ENCODE data around the gene MYOF. TPM values are rescaled to one million over a fixed set of nuclear protein-coding genes. Genes with fewer than 3 reads are reported as not detected.
"Not testable (repeated sequence)": the region's sequence is repeated elsewhere in the genome, so short reads cannot be mapped to it uniquely, and the experiment has no call there.

The MYOF gene
- total RNA-seq, 6 experiments from 2014 or later: 401 to 553 (median 530) TPM

DNA sequence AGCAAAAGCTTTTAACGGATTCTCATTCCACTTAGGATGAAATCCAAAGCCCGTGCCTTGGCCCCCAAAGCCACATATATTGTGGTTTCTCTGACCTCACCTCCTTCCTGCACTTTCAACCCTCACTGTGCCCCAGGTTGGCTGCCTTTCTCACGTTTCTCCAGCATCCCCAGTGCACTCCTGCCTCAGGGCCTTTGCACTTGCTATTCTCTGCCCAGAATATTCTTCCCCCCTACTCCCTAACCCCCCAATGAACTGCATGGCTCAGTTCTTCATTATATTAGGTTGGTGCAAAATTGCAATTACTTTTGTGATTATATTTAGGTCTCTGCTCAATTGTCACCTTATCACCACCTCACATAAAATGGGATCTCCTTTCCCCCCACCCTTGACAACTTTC is 34.2 kb downstream of the MYOF start:
- Mint-ChIP-seq H3K36me3 (ENCODE audit: low read depth) (peaks cover 80% of the 10 kb centered on the region), H3K4me1 (ENCODE audit: low read depth) (peaks cover 68% of the 10 kb centered on the region), H3K9me3 (no peaks in the 10 kb centered on the region), H3K27ac (peak overlapping the region; percentile 97), H3K4me3 (no peak overlapping the region), H3K27me3 (ENCODE audit: insufficient read depth) (peaks cover 7% of the 10 kb centered on the region)
- TF ChIP-seq CTCF (IDR thresholded peaks at IDR 0.05): no peak
- no peak for DNase-seq

- H3K9me3 Mint-ChIP-seq: no peaks in the 10 kb centered on the region
- TF ChIP-seq CTCF (IDR thresholded peaks at IDR 0.05): no peak
- peaks cover 76% of the 10 kb centered on the region for H3K4me1 Mint-ChIP-seq (ENCODE audit: low read depth)
- no peak for DNase-seq
- H3K36me3 Mint-ChIP-seq (ENCODE audit: low read depth): peaks cover 82% of the 10 kb centered on the region
- peak overlapping the region; percentile 97 for H3K27ac Mint-ChIP-seq
- peaks cover 7% of the 10 kb centered on the region for H3K27me3 Mint-ChIP-seq (ENCODE audit: insufficient read depth)
- no peak overlapping the region for H3K4me3 Mint-ChIP-seq
Measured at GRCh38 chr10:93447019-93447418, 35.1 kb downstream of the MYOF start.

GRCh38 chr10:93445978-93446720 is 36.0 kb downstream of the MYOF start:
- H3K36me3 Mint-ChIP-seq (ENCODE audit: low read depth): peaks cover 77% of the 10 kb centered on the region
- TF ChIP-seq CTCF (IDR thresholded peaks at IDR 0.05): no peak
- H3K27me3 Mint-ChIP-seq (ENCODE audit: insufficient read depth): peaks cover 7% of the 10 kb centered on the region
- peaks cover 76% of the 10 kb centered on the region for H3K4me1 Mint-ChIP-seq (ENCODE audit: low read depth)
- peak overlapping the region; percentile 97 for H3K27ac Mint-ChIP-seq
- peak overlapping the region; percentile 60 for H3K4me3 Mint-ChIP-seq
- no peak for DNase-seq
- no peaks in the 10 kb centered on the region for H3K9me3 Mint-ChIP-seq

GRCh38 chr10:93445097-93445960 is 36.8 kb downstream of the MYOF start:
- Mint-ChIP-seq H3K4me3 (peak overlapping the region; percentile 60), H3K27ac (peak overlapping the region; percentile 97), H3K4me1 (ENCODE audit: low read depth) (peaks cover 84% of the 10 kb centered on the region), H3K9me3 (no peaks in the 10 kb centered on the region), H3K27me3 (ENCODE audit: insufficient read depth) (peaks cover 7% of the 10 kb centered on the region), H3K36me3 (ENCODE audit: low read depth) (peaks cover 80% of the 10 kb centered on the region)
- TF ChIP-seq CTCF (IDR thresholded peaks at IDR 0.05): no peak
- peak; percentile 98 for DNase-seq

DNA sequence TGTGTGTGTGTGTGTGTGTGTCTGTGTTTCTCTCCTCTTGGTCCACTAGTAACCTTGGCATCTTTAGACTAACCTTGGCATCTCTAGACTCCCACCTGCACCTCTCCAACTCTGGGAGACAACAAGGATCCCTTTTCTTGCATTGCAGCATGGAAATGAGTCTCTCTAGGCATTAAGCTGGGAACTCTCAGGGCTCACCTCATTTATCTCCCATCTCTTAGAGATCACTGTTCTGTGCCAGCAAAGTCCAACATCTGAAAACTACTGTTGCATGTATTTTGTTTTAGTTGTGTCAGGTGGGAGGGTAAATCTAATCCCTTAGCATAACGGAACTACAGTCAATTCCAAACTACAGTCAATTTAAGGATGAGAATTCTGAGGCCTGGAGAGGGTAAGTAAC is 38.7 kb downstream of the MYOF start:
- peak overlapping the region; percentile 97 for H3K27ac Mint-ChIP-seq
- TF ChIP-seq CTCF (IDR thresholded peaks at IDR 0.05): no peak
- no peak for DNase-seq
- peaks cover 11% of the 10 kb centered on the region for H3K27me3 Mint-ChIP-seq (ENCODE audit: insufficient read depth)
- peaks cover 79% of the 10 kb centered on the region for H3K36me3 Mint-ChIP-seq (ENCODE audit: low read depth)
- no peaks in the 10 kb centered on the region for H3K9me3 Mint-ChIP-seq
- H3K4me3 Mint-ChIP-seq: peak overlapping the region; percentile 48
- H3K4me1 Mint-ChIP-seq (ENCODE audit: low read depth): peaks cover 100% of the 10 kb centered on the region

DNA sequence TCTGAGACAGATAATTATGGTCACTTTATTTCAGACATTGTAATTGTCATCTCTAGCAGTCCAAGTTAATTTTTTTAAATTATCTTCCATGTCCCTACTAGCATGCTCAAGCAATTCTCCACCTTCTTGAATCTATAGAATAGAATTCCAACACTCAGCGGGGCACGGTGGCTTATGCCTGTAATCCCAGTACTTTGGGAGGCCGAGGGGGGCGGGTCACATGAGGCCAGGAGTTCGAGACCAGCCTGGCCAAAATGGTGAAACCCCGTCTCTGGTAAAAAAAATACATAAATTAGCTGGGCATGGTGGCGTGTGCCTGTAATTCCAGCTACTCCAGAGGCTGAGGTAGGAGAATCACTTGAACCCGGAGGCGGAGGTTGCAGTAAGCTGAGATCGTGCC is 39.4 kb downstream of the MYOF start:
- H3K9me3 Mint-ChIP-seq, H3K4me3 Mint-ChIP-seq, DNase-seq: not testable (repeated sequence)
- H3K27ac Mint-ChIP-seq: peak overlapping the region; percentile 97
- H3K27me3 Mint-ChIP-seq (ENCODE audit: insufficient read depth): peaks cover 13% of the 10 kb centered on the region
- peaks cover 100% of the 10 kb centered on the region for H3K4me1 Mint-ChIP-seq (ENCODE audit: low read depth)
- H3K36me3 Mint-ChIP-seq (ENCODE audit: low read depth): peaks cover 79% of the 10 kb centered on the region

All from HFFc6 (cell line).